CD4-positive, alpha-beta T cell treated with Interleukin-6 at 100 ng/mL for 8 hours (primary cell): Measurements from ENCODE around the gene MINDY4.

Experiments
- DNase-seq: peaks from one replicate; pipeline ENCODE4 v3.0.0-alpha.2; 2020; ENCODE audit warnings: mixed read lengths, low spot score

MINDY4 gene

GRCh38 chr7:30879139-30880124 is 108.2 kb downstream of the MINDY4 start:
- DNase-seq, result no peak

GRCh38 chr7:30880125-30880720 is 109.0 kb downstream of the MINDY4 start:
- DNase-seq, result no peak

GRCh38 chr7:30880941-30881340 is 109.7 kb downstream of the MINDY4 start:
- no peak for DNase-seq

GRCh38 chr7:30881448-30881847 is 110.2 kb downstream of the MINDY4 start:
- DNase-seq, result no peak

- no peak for DNase-seq
Observed at GRCh38 chr7:30884881-30885280, 113.7 kb downstream of the MINDY4 start.

- no peak for DNase-seq
Observed at GRCh38 chr7:30886608-30887011, 115.4 kb downstream of the MINDY4 start.

- no peak for DNase-seq
Observed at GRCh38 chr7:30887464-30887872, 116.3 kb downstream of the MINDY4 start.

- no peak for DNase-seq
Observed at GRCh38 chr7:30888747-30889146, 117.5 kb downstream of the MINDY4 start.

- no peak for DNase-seq
Observed at GRCh38 chr7:30890226-30890625, 119.0 kb downstream of the MINDY4 start.

- DNase-seq, result no peak
Observed at GRCh38 chr7:30893357-30893756, 122.1 kb downstream of the MINDY4 start.

- no peak for DNase-seq
Observed at GRCh38 chr7:30894009-30894408, 122.8 kb downstream of the MINDY4 start.

- no peak for DNase-seq
Observed at GRCh38 chr7:30894866-30895605, 123.8 kb downstream of the MINDY4 start.

GRCh38 chr7:30896036-30896435 is 124.8 kb downstream of the MINDY4 start:
- DNase-seq, result no peak

GRCh38 chr7:30896783-30897637 is 125.8 kb downstream of the MINDY4 start:
- no peak for DNase-seq

- no peak for DNase-seq
Observed at GRCh38 chr7:30897770-30898169, 126.6 kb downstream of the MINDY4 start.

GRCh38 chr7:30898411-30898810 is 127.2 kb downstream of the MINDY4 start:
- DNase-seq, result no peak

GRCh38 chr7:30899066-30899465 is 127.8 kb downstream of the MINDY4 start:
- no peak for DNase-seq

GRCh38 chr7:30899630-30900029 is 128.4 kb downstream of the MINDY4 start:
- DNase-seq, result no peak

- no peak for DNase-seq
Observed at GRCh38 chr7:30900053-30900452, 128.8 kb downstream of the MINDY4 start.

- no peak for DNase-seq
Observed at GRCh38 chr7:30900803-30901362, 129.7 kb downstream of the MINDY4 start.

GRCh38 chr7:30901856-30902255 is 130.6 kb downstream of the MINDY4 start:
- no peak for DNase-seq
